ENCODE measurements around the gene SLC35E3. TPM values are rescaled to one million over a fixed set of nuclear protein-coding genes. Genes with fewer than 3 reads are reported as not detected.

The SLC35E3 gene
- total RNA-seq, 4 donors from 2014 or later: 0.92 to 2.7 (median 1.6) TPM

GRCh38 chr12:68775121-68775630 lies 29.2 kb downstream of the SLC35E3 start:
- H3K27ac ChIP-seq: no peak overlapping the region
- intact Hi-C loops (cut with DNase I; ENCODE audit: low total_unique reads) (no loop called here), in situ Hi-C loops (cut with MboI; ENCODE audit: low sequenced_read_pairs in 4 of 4) (no loop called here)
- H3K4me1 ChIP-seq: no peaks in the 10 kb centered on the region
- no peak for TF ChIP-seq CTCF (IDR thresholded peaks at IDR 0.05 in 4 of 5, conservative IDR thresholded peaks at IDR 0.05 in 1 of 5)
- TF ChIP-seq POLR2A (IDR thresholded peaks at IDR 0.05): no peak
- H3K27me3 ChIP-seq: no peaks in the 10 kb centered on the region
- ATAC-seq: no peak
- DNase-seq: no peak
- no peaks in the 10 kb centered on the region for H3K9me3 ChIP-seq
- no peaks in the 10 kb centered on the region for H3K36me3 ChIP-seq
- H3K4me3 ChIP-seq: no peak overlapping the region

- H3K4me1 ChIP-seq: no peaks in the 10 kb centered on the region
- H3K27me3 ChIP-seq: no peaks in the 10 kb centered on the region
- TF ChIP-seq CTCF (IDR thresholded peaks at IDR 0.05 in 4 of 5, conservative IDR thresholded peaks at IDR 0.05 in 1 of 5): no peak
- TF ChIP-seq POLR2A (IDR thresholded peaks at IDR 0.05): no peak
- H3K36me3 ChIP-seq: no peaks in the 10 kb centered on the region
- DNase-seq: no peak
- in situ Hi-C loops (cut with MboI; ENCODE audit: low sequenced_read_pairs in 4 of 4) (no loop called here), intact Hi-C loops (cut with DNase I; ENCODE audit: low total_unique reads) (no loop called here)
- no peak for ATAC-seq
- H3K4me3 ChIP-seq: no peak overlapping the region
- H3K27ac ChIP-seq: no peak overlapping the region
- H3K9me3 ChIP-seq: no peaks in the 10 kb centered on the region
Measured at GRCh38 chr12:68776976-68777610, 31.1 kb downstream of the SLC35E3 start.

GRCh38 chr12:68779280-68779679 lies 33.3 kb downstream of the SLC35E3 start:
- no peak for DNase-seq
- in situ Hi-C loops (cut with MboI; ENCODE audit: low sequenced_read_pairs in 4 of 4) (no loop called here), intact Hi-C loops (cut with DNase I; ENCODE audit: low total_unique reads) (no loop called here)
- TF ChIP-seq POLR2A (IDR thresholded peaks at IDR 0.05) (no peak), CTCF (IDR thresholded peaks at IDR 0.05 in 4 of 5, conservative IDR thresholded peaks at IDR 0.05 in 1 of 5) (no peak)
- ATAC-seq: no peak
- Histone ChIP-seq H3K27me3 (no peaks in the 10 kb centered on the region), H3K36me3 (no peaks in the 10 kb centered on the region), H3K4me1 (no peaks in the 10 kb centered on the region), H3K9me3 (no peaks in the 10 kb centered on the region), H3K4me3 (no peak overlapping the region), H3K27ac (no peak overlapping the region)

- Histone ChIP-seq H3K4me3 (no peak overlapping the region), H3K27me3 (no peaks in the 10 kb centered on the region), H3K36me3 (no peaks in the 10 kb centered on the region), H3K9me3 (no peaks in the 10 kb centered on the region), H3K4me1 (no peaks in the 10 kb centered on the region), H3K27ac (no peak overlapping the region)
- TF ChIP-seq POLR2A (IDR thresholded peaks at IDR 0.05): no peak
- no peak for TF ChIP-seq CTCF (IDR thresholded peaks at IDR 0.05 in 4 of 5, conservative IDR thresholded peaks at IDR 0.05 in 1 of 5)
- ATAC-seq: no peak
- no peak for DNase-seq
- in situ Hi-C loops (cut with MboI; ENCODE audit: low sequenced_read_pairs in 4 of 4) (no loop called here), intact Hi-C loops (cut with DNase I; ENCODE audit: low total_unique reads) (no loop called here)
Measured at GRCh38 chr12:68780731-68781130, 34.8 kb downstream of the SLC35E3 start.

GRCh38 chr12:68781728-68782127 lies 35.8 kb downstream of the SLC35E3 start:
- H3K36me3 ChIP-seq: no peaks in the 10 kb centered on the region
- intact Hi-C loops (cut with DNase I; ENCODE audit: low total_unique reads): no loop called here
- no peak overlapping the region for H3K4me3 ChIP-seq
- no peak for TF ChIP-seq CTCF (IDR thresholded peaks at IDR 0.05 in 4 of 5, conservative IDR thresholded peaks at IDR 0.05 in 1 of 5)
- TF ChIP-seq POLR2A (IDR thresholded peaks at IDR 0.05): no peak
- ATAC-seq (no peak), DNase-seq (no peak)
- no peaks in the 10 kb centered on the region for H3K9me3 ChIP-seq
- H3K4me1 ChIP-seq: peaks cover 0 to 1% of the 10 kb centered on the region in 2 donors
- no peaks in the 10 kb centered on the region for H3K27me3 ChIP-seq
- in situ Hi-C loops (cut with MboI; ENCODE audit: low sequenced_read_pairs in 4 of 4): no loop called here
- H3K27ac ChIP-seq: no peak overlapping the region
